Breast epithelium (tissue), 4 donors: Measurements from ENCODE around the gene DMD. TPM values are rescaled to one million over a fixed set of nuclear protein-coding genes. Genes with fewer than 3 reads are reported as not detected.

ENCODE experiments used
- DNase-seq, 2 donors: peaks; one replicate each; pipeline ENCODE4 v3.0.0-alpha.2; 2019; ENCODE audit warnings: low spot score in 2 of 2
- H3K27ac ChIP-seq, 2 donors: fragments of 200-600 bp; sonication (generic) in 1 of 2; one replicate each; pipeline ENCODE4 v1.5.1; 2016 to 2019; ENCODE audit warnings: mild to moderate bottlenecking in 1 of 2
- H3K27me3 ChIP-seq, 2 donors: fragments of 200-600 bp; sonication (generic) in 1 of 2; one replicate each; pipeline versions ENCODE4 v1.5.1 to v1.6.0; 2017 to 2019; ENCODE audit warnings: control low read depth in 1 of 2, mild to moderate bottlenecking in 1 of 2
- H3K36me3 ChIP-seq: fragments of 200-600 bp; one replicate; pipeline ENCODE4 v1.5.1; 2019
- H3K4me1 ChIP-seq, 2 donors: fragments of 200-600 bp; sonication (generic); one replicate each; pipeline ENCODE4 v1.5.1; 2016 to 2019; ENCODE audit warnings: control low read depth in 1 of 2
- H3K4me3 ChIP-seq, 3 donors: fragments of 200-600 bp; sonication (generic); 1 replicate in 2 of 3; 2 replicates in 1 of 3; pipeline ENCODE4 v1.5.1; 2016 to 2019; ENCODE audit warnings: mild to moderate bottlenecking in 3 of 3, moderate library complexity in 2 of 3
- H3K9me3 ChIP-seq, 2 donors: fragments of 200-600 bp; sonication (generic) in 1 of 2; one replicate each; pipeline ENCODE4 v1.5.1; 2016 to 2019; ENCODE audit warnings: control low read depth in 1 of 2
- POLR2A ChIP-seq: fragments of 450-650 bp; IDR thresholded peaks from one replicate; pipeline ENCODE4 v1.6.1; 2016; ENCODE audit warnings: antibody characterized with exemption, mild to moderate bottlenecking, moderate library complexity
- POLR2AphosphoS5 ChIP-seq, 3 donors: sonication (generic); formaldehyde crosslinking; IDR thresholded peaks; one replicate each; pipeline ENCODE4 v1.6.1; 2017; ENCODE audit warnings: antibody characterized with exemption in 3 of 3
- intact Hi-C: fragments of 100-400 bp; cut with DNase I; formaldehyde crosslinking; loops from one replicate; pipeline ENCODE4 v1.15.1; 2023; ENCODE audit warnings: low total_unique reads
- total RNA-seq, 3 donors: library from RNA; depleted of rRNA; stranded (reverse); fragments of >200 nt; gene quantifications; one replicate each; pipeline ENCODE4 v1.1.0, GENCODE V29; 2016
- TF ChIP-seq, protein P1 (sequence below), 3 donors: fragments of 450-650 bp; IDR thresholded peaks; one replicate each; pipeline ENCODE4 v1.5.1; 2016 to 2017; ENCODE audit warnings: antibody characterized with exemption in 3 of 3, mild to moderate bottlenecking in 3 of 3, moderate library complexity in 3 of 3

DMD gene
- total RNA-seq, 3 donors from 2014 or later = 57.0 to 135 (median 65.2) TPM

DNA sequence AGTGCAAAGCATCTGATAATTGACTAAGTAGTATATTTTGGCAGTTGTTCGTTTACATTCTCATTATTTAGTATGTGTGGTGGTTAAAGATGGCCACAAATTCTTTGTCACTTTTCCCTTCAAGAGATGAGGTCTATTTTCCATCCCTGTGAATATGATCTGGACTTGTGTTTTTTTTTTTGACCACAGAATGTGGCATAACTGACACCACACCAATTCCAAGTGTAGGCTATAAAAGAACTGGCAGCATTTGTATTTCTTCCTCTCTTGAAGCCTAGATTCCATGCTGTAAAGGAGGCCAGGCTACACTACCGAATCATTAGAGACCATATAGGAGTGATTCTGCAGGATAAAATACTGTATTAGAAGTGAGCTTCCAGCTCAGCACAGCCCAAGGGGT, 596.6 kb downstream of the DMD start:
- no peak overlapping the region for H3K27ac ChIP-seq
- H3K27me3 ChIP-seq = peaks cover 0 to 8% of the 10 kb centered on the region in 2 donors
- intact Hi-C loops = no loop called here
- no peak for DNase-seq
- H3K36me3 ChIP-seq = no peaks in the 10 kb centered on the region
- no peak overlapping the region for H3K4me3 ChIP-seq
- peaks cover 0 to 5% of the 10 kb centered on the region in 2 donors for H3K9me3 ChIP-seq
- TF ChIP-seq POLR2AphosphoS5 (IDR thresholded peaks at IDR 0.05) = no peak
- TF ChIP-seq POLR2A = no peak
- TF ChIP-seq, protein P1, sequence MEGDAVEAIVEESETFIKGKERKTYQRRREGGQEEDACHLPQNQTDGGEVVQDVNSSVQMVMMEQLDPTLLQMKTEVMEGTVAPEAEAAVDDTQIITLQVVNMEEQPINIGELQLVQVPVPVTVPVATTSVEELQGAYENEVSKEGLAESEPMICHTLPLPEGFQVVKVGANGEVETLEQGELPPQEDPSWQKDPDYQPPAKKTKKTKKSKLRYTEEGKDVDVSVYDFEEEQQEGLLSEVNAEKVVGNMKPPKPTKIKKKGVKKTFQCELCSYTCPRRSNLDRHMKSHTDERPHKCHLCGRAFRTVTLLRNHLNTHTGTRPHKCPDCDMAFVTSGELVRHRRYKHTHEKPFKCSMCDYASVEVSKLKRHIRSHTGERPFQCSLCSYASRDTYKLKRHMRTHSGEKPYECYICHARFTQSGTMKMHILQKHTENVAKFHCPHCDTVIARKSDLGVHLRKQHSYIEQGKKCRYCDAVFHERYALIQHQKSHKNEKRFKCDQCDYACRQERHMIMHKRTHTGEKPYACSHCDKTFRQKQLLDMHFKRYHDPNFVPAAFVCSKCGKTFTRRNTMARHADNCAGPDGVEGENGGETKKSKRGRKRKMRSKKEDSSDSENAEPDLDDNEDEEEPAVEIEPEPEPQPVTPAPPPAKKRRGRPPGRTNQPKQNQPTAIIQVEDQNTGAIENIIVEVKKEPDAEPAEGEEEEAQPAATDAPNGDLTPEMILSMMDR (IDR thresholded peaks at IDR 0.05) = no peak
- no peaks in the 10 kb centered on the region for H3K4me1 ChIP-seq

DNA sequence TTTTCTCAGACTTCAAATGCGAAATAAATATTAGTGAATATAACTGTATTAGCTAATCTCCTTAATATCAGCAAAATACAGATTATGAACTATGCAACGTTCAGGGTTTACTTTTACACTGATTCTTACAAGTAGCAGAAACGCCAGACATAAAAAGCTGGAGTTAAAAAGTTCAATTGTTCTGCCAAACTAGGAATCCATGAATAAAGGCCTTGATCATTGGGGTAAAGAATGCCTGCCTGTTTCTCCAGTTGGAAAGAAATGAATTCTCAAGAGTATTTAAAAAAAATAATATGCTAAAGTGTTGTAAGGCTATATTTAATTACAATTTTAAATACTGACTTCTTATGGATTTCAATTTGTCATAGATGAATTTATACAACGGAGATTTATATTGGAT, 612.2 kb downstream of the DMD start:
- no peak overlapping the region for H3K27ac ChIP-seq
- no peaks in the 10 kb centered on the region for H3K4me1 ChIP-seq
- H3K36me3 ChIP-seq = no peaks in the 10 kb centered on the region
- TF ChIP-seq POLR2AphosphoS5 (IDR thresholded peaks at IDR 0.05) (no peak), POLR2A (no peak)
- TF ChIP-seq, protein P1 (IDR thresholded peaks at IDR 0.05) = no peak
- H3K27me3 ChIP-seq = peaks cover 0 to 6% of the 10 kb centered on the region in 2 donors
- H3K4me3 ChIP-seq = no peak overlapping the region
- intact Hi-C loops = no loop called here
- H3K9me3 ChIP-seq = no peaks in the 10 kb centered on the region
- no peak for DNase-seq

DNA sequence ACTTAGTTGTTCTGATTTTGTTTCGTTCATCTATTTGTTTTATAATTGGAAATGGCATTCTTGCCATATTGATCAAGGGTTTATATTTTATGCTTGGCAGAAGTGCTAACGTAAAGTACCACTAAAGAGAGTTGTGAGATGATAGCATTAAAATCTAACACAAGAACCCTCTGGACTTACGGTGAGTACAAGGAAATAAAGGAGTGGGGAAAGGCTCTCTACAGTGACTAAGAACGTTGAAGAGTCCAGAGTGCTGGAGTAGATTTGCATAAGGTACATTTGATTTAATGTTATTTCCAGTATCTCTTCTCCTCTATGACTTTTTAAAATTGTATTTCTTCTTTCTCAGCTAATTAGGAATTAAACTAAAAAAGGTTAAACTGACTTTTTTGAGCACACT, 612.6 kb downstream of the DMD start:
- H3K4me3 ChIP-seq = no peak overlapping the region
- intact Hi-C loops = no loop called here
- TF ChIP-seq POLR2AphosphoS5 (IDR thresholded peaks at IDR 0.05) = no peak
- TF ChIP-seq, protein P1 (IDR thresholded peaks at IDR 0.05) = no peak
- TF ChIP-seq POLR2A = no peak
- no peaks in the 10 kb centered on the region for H3K36me3 ChIP-seq
- peaks cover 0 to 6% of the 10 kb centered on the region in 2 donors for H3K27me3 ChIP-seq
- no peaks in the 10 kb centered on the region for H3K9me3 ChIP-seq
- no peak for DNase-seq
- no peak overlapping the region for H3K27ac ChIP-seq
- no peaks in the 10 kb centered on the region for H3K4me1 ChIP-seq

DNA sequence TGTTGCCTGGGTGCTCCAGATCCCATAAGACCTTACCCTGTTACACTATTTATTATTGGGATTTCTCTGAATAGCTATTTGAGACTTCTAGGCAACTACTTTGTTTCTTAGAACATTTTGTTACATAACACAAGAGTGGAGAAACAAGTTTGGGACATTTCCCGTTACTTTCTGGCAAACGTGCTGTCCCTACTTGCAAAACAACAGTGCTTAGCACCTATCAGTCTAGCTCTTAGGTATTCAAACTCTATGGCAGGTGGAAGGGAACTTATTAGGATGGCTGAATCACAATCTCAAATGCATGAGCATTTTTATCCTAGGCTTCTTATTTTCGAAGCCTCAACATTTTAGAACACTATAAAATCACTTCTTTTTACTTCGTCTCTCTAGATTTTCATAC, 613.6 kb downstream of the DMD start:
- intact Hi-C loops = no loop called here
- Histone ChIP-seq H3K27me3 (peaks cover 0 to 6% of the 10 kb centered on the region in 2 donors), H3K36me3 (no peaks in the 10 kb centered on the region), H3K27ac (peak overlapping the region in 1 of 2 donors; percentile 32), H3K4me1 (no peaks in the 10 kb centered on the region), H3K4me3 (no peak overlapping the region), H3K9me3 (peaks cover 3 to 4% of the 10 kb centered on the region in 2 donors)
- no peak for DNase-seq
- no peak for TF ChIP-seq POLR2A
- TF ChIP-seq POLR2AphosphoS5 (IDR thresholded peaks at IDR 0.05) = no peak
- TF ChIP-seq, protein P1 (IDR thresholded peaks at IDR 0.05) = no peak

DNA sequence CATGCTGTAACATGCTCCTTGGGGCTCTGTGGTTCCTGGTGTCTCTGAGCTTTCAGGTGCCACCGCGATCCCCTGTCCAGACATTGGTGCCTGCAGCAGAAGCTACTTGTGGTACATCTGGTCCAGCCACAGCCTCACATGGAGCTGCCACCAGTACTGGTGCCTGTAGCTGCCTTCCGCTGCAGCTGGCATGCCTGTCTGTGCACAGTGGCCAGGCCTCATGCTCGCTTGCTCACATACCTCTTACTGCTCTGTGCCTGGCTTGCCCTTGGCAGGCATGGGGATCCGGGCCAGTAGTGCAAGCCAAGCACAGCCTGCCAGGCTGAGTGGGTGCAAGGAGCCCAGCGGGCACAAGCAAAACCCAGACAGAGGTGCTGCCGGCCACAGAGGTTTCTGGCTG, 618.6 kb downstream of the DMD start:
- no peak for DNase-seq

More for the DNA sequence above, 618.6 kb downstream of the DMD start:
- Histone ChIP-seq H3K36me3 (no peaks in the 10 kb centered on the region), H3K4me3 (no peak overlapping the region), H3K9me3 (peaks cover 16% of the 10 kb centered on the region in 2 donors), H3K27me3 (peaks cover 0 to 5% of the 10 kb centered on the region in 2 donors), H3K27ac (no peak overlapping the region), H3K4me1 (no peaks in the 10 kb centered on the region)
- TF ChIP-seq POLR2A (no peak), POLR2AphosphoS5 (IDR thresholded peaks at IDR 0.05) (no peak)
- TF ChIP-seq, protein P1 (IDR thresholded peaks at IDR 0.05) = no peak
- intact Hi-C loops = no loop called here
